A549 (cell line): Measurements from ENCODE around the gene RUNX1. TPM values are rescaled to one million over a fixed set of nuclear protein-coding genes. Genes with fewer than 3 reads are reported as not detected.

ENCODE experiments used
- ATAC-seq, 2 experiments: fragments of 200-7000 bp in 1 of 2; fragments of >200 bp in 1 of 2; cut with Nextera tagmentation in 1 of 2; cut with Tn5 transposase in 1 of 2; 3 replicates each; pipeline versions ENCODE4 v1.8.0 to v1.9.1; 2018 to 2020; ENCODE audit warnings: mild to moderate bottlenecking in 1 of 2, moderate library complexity in 1 of 2
- CTCF ChIA-PET: fragments of 300-600 bp; sonication (Branson Sonifier 250); formaldehyde crosslinking; extraction: SDS; loops from one replicate; lab custom pipeline; 2021; ENCODE audit warnings: antibody characterized with exemption, inconsistent platforms; lab: Yijun Ruan, JAX
- POLR2A ChIA-PET: fragments of 350-600 bp; formaldehyde crosslinking; extraction: SDS; loops from one replicate; lab custom pipeline; 2021; ENCODE audit warnings: antibody characterized with exemption, inconsistent platforms; lab: Yijun Ruan, JAX
- DNase-seq, 2 experiments: peaks; one replicate each; pipeline versions ENCODE4 v3.0.0 to v3.0.0-alpha.2; 2011 to 2016; ENCODE audit warnings: low read depth in 1 of 2, low spot score in 1 of 2
- FAIRE-seq: peaks from 2 replicates; lab custom pipeline; 2011; peaks lifted over from hg19 to GRCh38; lab: Jason Lieb, UNC
- H3K27ac ChIP-seq, 2 experiments: fragments of >200 bp; sonication (Bioruptor Twin); formaldehyde crosslinking; 3 replicates each; pipeline ENCODE4 v1.5.1; 2016 to 2017
- H3K4me1 ChIP-seq: fragments of >200 bp; sonication (Bioruptor Twin); formaldehyde crosslinking; 3 replicates; pipeline ENCODE4 v1.6.1; 2016
- H3K4me2 ChIP-seq: fragments of >200 bp; sonication (Bioruptor Twin); formaldehyde crosslinking; 3 replicates; pipeline ENCODE4 v1.6.1; 2016
- H3K4me3 ChIP-seq: fragments of >200 bp; sonication (Bioruptor Twin); formaldehyde crosslinking; 3 replicates; pipeline ENCODE4 v1.5.1; 2016
- H3K9me3 ChIP-seq: fragments of >200 bp; sonication (Bioruptor Twin); formaldehyde crosslinking; 3 replicates; pipeline ENCODE4 v1.6.1; 2016
- BHLHE40 ChIP-seq: IDR thresholded peaks from 2 replicates; pipeline ENCODE4 v1.6.1; 2012; ENCODE audit warnings: low read depth, low read length, inconsistent platforms
- CBX2 ChIP-seq: fragments of 200-600 bp; sonication (generic); IDR thresholded peaks from 2 replicates; pipeline ENCODE4 v1.6.1; 2016; ENCODE audit warnings: low read depth, mild to moderate bottlenecking, borderline replicate concordance
- CEBPB ChIP-seq, 2 experiments: fragments of >200 bp in 1 of 2; sonication (Bioruptor Twin) in 1 of 2; formaldehyde crosslinking in 1 of 2; IDR thresholded peaks; 2 replicates each; pipeline ENCODE4 v1.6.1; 2012 to 2016
- CHD2 ChIP-seq: fragments of 150-350 bp; IDR thresholded peaks from 2 replicates; pipeline ENCODE4 v1.6.1; 2014; ENCODE audit warnings: low read length; ENCODE audit not compliant: partially characterized antibody
- EP300 ChIP-seq, 2 experiments: fragments of >200 bp; sonication (Bioruptor Twin); formaldehyde crosslinking; IDR thresholded peaks; 2 replicates in 1 of 2; 3 replicates in 1 of 2; pipeline ENCODE4 v1.6.1; 2016 to 2017
- FOSB ChIP-seq: fragments of 250-450 bp; sonication (Bioruptor Pico); IDR thresholded peaks from 2 replicates; pipeline ENCODE4 v1.5.0; 2020; ENCODE audit warnings: mild to moderate bottlenecking, moderate library complexity
- FOSL2 ChIP-seq, 2 experiments: fragments of 450-650 bp in 1 of 2; fragments of >200 bp in 1 of 2; sonication (Bioruptor Twin) in 1 of 2; formaldehyde crosslinking; IDR thresholded peaks; 2 replicates each; pipeline versions ENCODE4 v1.5.0 to v1.6.1; 2016 to 2020; ENCODE audit warnings: mild to moderate bottlenecking in 1 of 2, moderate library complexity in 1 of 2
- HEYL ChIP-seq: fragments of 250-450 bp; sonication (Bioruptor Pico); IDR thresholded peaks from 2 replicates; pipeline ENCODE4 v1.8.0; 2021; ENCODE audit warnings: mild to moderate bottlenecking, moderate library complexity
- HOXA7 ChIP-seq: fragments of 250-450 bp; sonication (Bioruptor Pico); IDR thresholded peaks from 2 replicates; pipeline ENCODE4 v1.5.0; 2020; ENCODE audit warnings: mild to moderate bottlenecking, moderate library complexity
- MAFK ChIP-seq: fragments of 450-650 bp; IDR thresholded peaks from 2 replicates; pipeline ENCODE4 v1.6.1; 2014; ENCODE audit not compliant: partially characterized antibody
- MYC ChIP-seq: IDR thresholded peaks from 2 replicates; pipeline ENCODE4 v1.6.1; 2012; ENCODE audit warnings: mild to moderate bottlenecking, inconsistent platforms, low read length, improper control_type of control experiment, borderline replicate concordance
- NR3C1 ChIP-seq: fragments of >200 bp; sonication (Bioruptor Twin); formaldehyde crosslinking; IDR thresholded peaks from 3 replicates; pipeline ENCODE4 v1.6.1; 2017
- PHF8 ChIP-seq: fragments of 200-600 bp; sonication (generic); IDR thresholded peaks from 2 replicates; pipeline ENCODE4 v1.6.1; 2016; ENCODE audit warnings: low read depth, mild to moderate bottlenecking, antibody characterized with exemption, moderate library complexity, borderline replicate concordance
- POLR2A ChIP-seq: IDR thresholded peaks from 2 replicates; pipeline ENCODE4 v1.6.1; 2012; ENCODE audit warnings: mild to moderate bottlenecking, low read length
- POLR2AphosphoS2 ChIP-seq: conservative IDR thresholded peaks from 2 replicates; pipeline ENCODE4 v1.6.1; 2012; ENCODE audit warnings: low read length, improper control_type of control experiment, inconsistent platforms
- RAD21 ChIP-seq, 2 experiments: fragments of >200 bp in 1 of 2; sonication (Bioruptor Twin) in 1 of 2; formaldehyde crosslinking in 1 of 2; IDR thresholded peaks in 1 of 2; conservative IDR thresholded peaks in 1 of 2; 2 replicates in 1 of 2; 3 replicates in 1 of 2; pipeline ENCODE4 v1.6.1; 2012 to 2018; ENCODE audit warnings: inconsistent platforms in 1 of 2
- RARB ChIP-seq: fragments of 250-450 bp; sonication (Bioruptor Pico); IDR thresholded peaks from 2 replicates; pipeline ENCODE4 v1.8.0; 2021; ENCODE audit warnings: mild to moderate bottlenecking, moderate library complexity
- RCOR1 ChIP-seq: fragments of 150-350 bp; IDR thresholded peaks from 2 replicates; pipeline ENCODE4 v1.6.1; 2014; ENCODE audit warnings: antibody characterized with exemption, low read length, low read depth
- RFX5 ChIP-seq: fragments of 450-650 bp; IDR thresholded peaks from 2 replicates; pipeline ENCODE4 v1.7.1; 2014; ENCODE audit warnings: antibody characterized with exemption, mild to moderate bottlenecking, moderate library complexity
- SREBF2 ChIP-seq: fragments of 450-650 bp; IDR thresholded peaks from 2 replicates; pipeline ENCODE4 v1.6.1; 2014; ENCODE audit warnings: mild to moderate bottlenecking, moderate library complexity
- TP53 ChIP-seq: fragments of 250-450 bp; sonication (Bioruptor Pico); IDR thresholded peaks from 2 replicates; pipeline ENCODE4 v1.5.0; 2021; ENCODE audit warnings: mild to moderate bottlenecking, moderate library complexity
- ZC3H11A ChIP-seq: fragments of 450-650 bp; IDR thresholded peaks from 2 replicates; pipeline ENCODE4 v1.6.1; 2014; ENCODE audit warnings: antibody characterized with exemption, mild to moderate bottlenecking
- ZNF302 ChIP-seq: fragments of 250-450 bp; sonication (Bioruptor Pico); IDR thresholded peaks from 2 replicates; pipeline ENCODE4 v1.9.0; 2021; ENCODE audit warnings: inconsistent platforms, mild to moderate bottlenecking, moderate library complexity
- WGBS: methylation state at CpG from one replicate; pipeline ENCODE4 v1.1.6; 2017; ENCODE audit errors: missing lambda C conversion rate; 5-methylcytosine and 5-hydroxymethylcytosine counted together
- polyA plus RNA-seq, 4 experiments: library from polyadenylated mRNA; depleted of rRNA in 3 of 4; stranded (reverse); fragments of >200 nt; fragmentation: RNase III in 1 of 4; extraction: RNeasy Plus Mini Kit Qiagen cat#74134 plus additional on column Dnase treatment in 1 of 4; gene quantifications; 2 replicates in 3 of 4; 3 replicates in 1 of 4; pipeline ENCODE4 v1.2.3, GENCODE V29; 2011 to 2017
- TF ChIP-seq, protein P1 (sequence below): IDR thresholded peaks from 2 replicates; pipeline ENCODE4 v1.6.1; 2012
- TF ChIP-seq, protein P2 (sequence below): fragments of 250-450 bp; sonication (Bioruptor Pico); IDR thresholded peaks from 2 replicates; pipeline ENCODE4 v1.5.0; 2021; ENCODE audit warnings: mild to moderate bottlenecking, moderate library complexity, borderline replicate concordance
- TF ChIP-seq, protein P3 (sequence below): fragments of 150-350 bp; IDR thresholded peaks from 2 replicates; pipeline ENCODE4 v1.6.1; 2014; ENCODE audit warnings: low read depth, mild to moderate bottlenecking, low read length

The RUNX1 gene
- polyA plus RNA-seq, 2 of the 4 experiments (the other 2 are of a cell fraction) = 5.5 TPM

DNA sequence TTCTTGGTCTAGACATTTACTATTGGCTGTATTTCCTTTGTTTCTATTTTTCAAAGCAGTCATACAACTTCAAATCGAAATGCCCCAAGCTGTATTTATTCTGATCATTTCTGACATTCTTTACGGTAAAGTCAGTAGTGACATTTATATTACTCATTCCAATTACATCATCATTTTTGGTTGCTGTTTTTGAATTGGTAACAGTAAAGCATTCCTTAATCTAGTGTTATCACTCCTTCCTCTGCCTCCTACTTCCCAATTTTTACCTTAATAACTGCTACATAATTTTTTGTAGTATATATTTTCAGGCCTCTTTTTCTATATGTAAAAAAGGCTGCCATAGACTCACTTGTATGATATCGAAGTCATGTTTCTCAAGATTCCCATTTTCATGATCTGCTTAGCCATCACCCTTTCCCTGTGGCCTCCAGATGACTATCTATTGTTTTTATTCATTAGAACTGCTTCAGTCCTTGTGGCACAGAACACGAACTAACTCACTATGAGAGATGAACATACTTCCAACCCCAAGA is 167.2 kb downstream of the RUNX1 start (continued):
- TF ChIP-seq PHF8 = no peak
- TF ChIP-seq NR3C1 = no peak
- no peak for TF ChIP-seq SREBF2
- no peak for TF ChIP-seq CHD2
- TF ChIP-seq, protein P1, sequence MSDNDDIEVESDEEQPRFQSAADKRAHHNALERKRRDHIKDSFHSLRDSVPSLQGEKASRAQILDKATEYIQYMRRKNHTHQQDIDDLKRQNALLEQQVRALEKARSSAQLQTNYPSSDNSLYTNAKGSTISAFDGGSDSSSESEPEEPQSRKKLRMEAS = peak; percentile 33; the same call in 1 of the 2 replicates
- no peak for TF ChIP-seq RAD21 (conservative IDR thresholded peaks at IDR 0.05 in 1 of 2, IDR thresholded peaks at IDR 0.05 in 1 of 2)
- no peak for TF ChIP-seq RARB
- no peak for TF ChIP-seq POLR2A
- TF ChIP-seq CEBPB (IDR thresholded peaks at IDR 0.05) = peak in 1 of 2 experiments; percentile 73; a peak in 2 of 4 replicates
- TF ChIP-seq, all 56 proteins: peak for 7

DNA sequence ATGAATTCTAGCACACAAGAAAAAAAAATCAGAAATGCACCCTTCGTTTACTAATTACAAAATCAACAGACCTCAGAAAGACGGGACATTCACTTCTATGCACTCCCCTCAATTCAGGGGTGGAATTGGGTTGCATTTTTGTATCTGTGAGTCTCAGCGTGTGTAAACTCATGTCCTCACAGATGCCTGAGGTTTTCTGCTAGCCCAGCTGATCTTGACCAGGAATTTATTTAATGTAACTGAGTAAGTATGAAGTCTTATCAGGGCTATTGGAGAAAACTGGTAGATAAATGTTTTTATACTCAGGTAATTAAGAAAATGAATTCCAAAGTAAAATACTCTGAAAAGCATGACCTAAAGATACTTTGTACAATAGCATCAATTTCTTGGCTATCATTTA is 167.7 kb downstream of the RUNX1 start:
- WGBS = 25% methylated on average over 3 of the region's 3 CpGs
- DNase-seq = no peak
- no peaks in the 10 kb centered on the region for H3K9me3 ChIP-seq
- H3K4me3 ChIP-seq = peak overlapping the region; percentile 20; the same call in 1 of the 3 replicates
- ChIA-PET POLR2A (no interaction called here), CTCF (interaction anchor here (1.2 to 5.4 kb wide), 2 partner anchors 10 to 136 kb away, joined by 3 to 24 read pairs; no protein-coding TSS in a partner anchor)
- no peak for ATAC-seq
- peak overlapping the region; percentile 56 to 81 for H3K27ac ChIP-seq
- peak overlapping the region; percentile 94 for H3K4me2 ChIP-seq
- TF ChIP-seq CHD2 (no peak), MAFK (no peak), RFX5 (no peak), BHLHE40 (no peak), HOXA7 (CRISPR knock-in tag) (no peak), TP53 (no peak), POLR2AphosphoS2 (no peak), MYC (no peak), RCOR1 (no peak), ZNF302 (CRISPR knock-in tag) (no peak), FOSL2 (IDR thresholded peaks at IDR 0.05) (no peak), FOSL2 (CRISPR knock-in tag; IDR thresholded peaks at IDR 0.05) (no peak), FOSB (CRISPR knock-in tag) (no peak), CBX2 (no peak), CEBPB (IDR thresholded peaks at IDR 0.05) (no peak), EP300 (IDR thresholded peaks at IDR 0.05) (no peak)
- TF ChIP-seq, protein P1 = no peak
- TF ChIP-seq, protein P2, sequence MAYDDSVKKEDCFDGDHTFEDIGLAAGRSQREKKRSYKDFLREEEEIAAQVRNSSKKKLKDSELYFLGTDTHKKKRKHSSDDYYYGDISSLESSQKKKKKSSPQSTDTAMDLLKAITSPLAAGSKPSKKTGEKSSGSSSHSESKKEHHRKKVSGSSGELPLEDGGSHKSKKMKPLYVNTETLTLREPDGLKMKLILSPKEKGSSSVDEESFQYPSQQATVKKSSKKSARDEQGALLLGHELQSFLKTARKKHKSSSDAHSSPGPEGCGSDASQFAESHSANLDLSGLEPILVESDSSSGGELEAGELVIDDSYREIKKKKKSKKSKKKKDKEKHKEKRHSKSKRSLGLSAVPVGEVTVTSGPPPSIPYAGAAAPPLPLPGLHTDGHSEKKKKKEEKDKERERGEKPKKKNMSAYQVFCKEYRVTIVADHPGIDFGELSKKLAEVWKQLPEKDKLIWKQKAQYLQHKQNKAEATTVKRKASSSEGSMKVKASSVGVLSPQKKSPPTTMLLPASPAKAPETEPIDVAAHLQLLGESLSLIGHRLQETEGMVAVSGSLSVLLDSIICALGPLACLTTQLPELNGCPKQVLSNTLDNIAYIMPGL = no peak
- TF ChIP-seq, all 56 proteins: peak for 0
- no peak for FAIRE-seq
- H3K4me1 ChIP-seq = peaks cover 65% of the 10 kb centered on the region

DNA sequence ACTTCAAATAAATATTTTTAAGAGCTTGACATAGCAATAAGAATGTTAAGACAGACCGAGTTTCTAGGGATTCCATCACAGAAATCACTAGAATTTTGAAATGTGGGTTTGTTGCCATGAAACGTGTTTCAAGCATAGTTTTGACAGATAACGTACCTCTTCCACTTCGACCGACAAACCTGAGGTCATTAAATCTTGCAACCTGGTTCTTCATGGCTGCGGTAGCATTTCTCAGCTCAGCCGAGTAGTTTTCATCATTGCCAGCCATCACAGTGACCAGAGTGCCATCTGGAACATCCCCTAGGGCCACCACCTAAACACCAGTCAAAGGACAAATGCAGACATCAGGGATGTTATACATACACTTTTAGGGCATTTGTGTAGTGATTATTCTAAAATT is 168.7 kb downstream of the RUNX1 start:
- H3K4me3 ChIP-seq = no peak overlapping the region
- TF ChIP-seq RCOR1 (no peak), HEYL (CRISPR knock-in tag) (no peak), ZC3H11A (no peak), NR3C1 (no peak)
- TF ChIP-seq, protein P3, sequence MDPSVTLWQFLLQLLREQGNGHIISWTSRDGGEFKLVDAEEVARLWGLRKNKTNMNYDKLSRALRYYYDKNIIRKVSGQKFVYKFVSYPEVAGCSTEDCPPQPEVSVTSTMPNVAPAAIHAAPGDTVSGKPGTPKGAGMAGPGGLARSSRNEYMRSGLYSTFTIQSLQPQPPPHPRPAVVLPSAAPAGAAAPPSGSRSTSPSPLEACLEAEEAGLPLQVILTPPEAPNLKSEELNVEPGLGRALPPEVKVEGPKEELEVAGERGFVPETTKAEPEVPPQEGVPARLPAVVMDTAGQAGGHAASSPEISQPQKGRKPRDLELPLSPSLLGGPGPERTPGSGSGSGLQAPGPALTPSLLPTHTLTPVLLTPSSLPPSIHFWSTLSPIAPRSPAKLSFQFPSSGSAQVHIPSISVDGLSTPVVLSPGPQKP = no peak
- FAIRE-seq (no peak), DNase-seq (no peak), ATAC-seq (no peak)
- POLR2A ChIA-PET = interaction anchor here (2.2 kb wide), 1 partner anchor 8 kb away, joined by 12 read pairs; no protein-coding TSS in a partner anchor
- no peak overlapping the region; a peak in 1 of 6 replicates for H3K27ac ChIP-seq
- 88% methylated on average over 7 of the region's 7 CpGs for WGBS
- CTCF ChIA-PET = interaction anchor here (1.2 to 5.4 kb wide), 3 partner anchors 9 to 135 kb away, joined by 3 to 24 read pairs (median 5); no protein-coding TSS in a partner anchor
- peak overlapping the region; percentile 94 for H3K4me2 ChIP-seq
- peaks cover 65% of the 10 kb centered on the region for H3K4me1 ChIP-seq
- H3K9me3 ChIP-seq = no peaks in the 10 kb centered on the region
